Loucy (cell line): Measurements from ENCODE around the gene ZFR.

Source experiments
- H2AFZ ChIP-seq: fragments of 200-600 bp; sonication (generic); 2 replicates; pipeline ENCODE4 v1.6.0; 2016; ENCODE audit warnings: antibody characterized with exemption, mild to moderate bottlenecking, low read length, moderate library complexity
- H3F3A ChIP-seq: fragments of 200-600 bp; 2 replicates; pipeline ENCODE4 v1.6.0; 2016; ENCODE audit warnings: antibody characterized with exemption, low read depth, mild to moderate bottlenecking
- H3K27me3 ChIP-seq: fragments of 200-600 bp; sonication (generic); 2 replicates; pipeline ENCODE4 v1.6.1; 2014; ENCODE audit warnings: low read length, mild to moderate bottlenecking; ENCODE audit not compliant: insufficient read depth, poor library complexity, severe bottlenecking
- H3K36me3 ChIP-seq: fragments of 200-600 bp; sonication (generic); 2 replicates; pipeline ENCODE4 v1.6.1; 2016; ENCODE audit warnings: low read length; ENCODE audit not compliant: insufficient read depth
- H3K4me1 ChIP-seq: fragments of 200-600 bp; sonication (generic); 2 replicates; pipeline ENCODE4 v1.5.1; 2014; ENCODE audit warnings: low read length, mild to moderate bottlenecking; ENCODE audit not compliant: insufficient read depth, poor library complexity, severe bottlenecking
- H3K4me2 ChIP-seq: fragments of 200-600 bp; sonication (generic); 2 replicates; pipeline ENCODE4 v1.6.0; 2014; ENCODE audit warnings: antibody characterized with exemption, low read length, low read depth, mild to moderate bottlenecking; ENCODE audit not compliant: poor library complexity, severe bottlenecking
- H3K4me3 ChIP-seq: fragments of 200-600 bp; sonication (generic); 2 replicates; pipeline ENCODE4 v1.5.1; 2014; ENCODE audit warnings: low read length, mild to moderate bottlenecking, mixed read lengths; ENCODE audit not compliant: poor library complexity, severe bottlenecking
- H3K79me2 ChIP-seq: fragments of 200-600 bp; sonication (generic); 2 replicates; pipeline ENCODE4 v1.6.1; 2014; ENCODE audit warnings: low read length; ENCODE audit not compliant: insufficient read depth
- H3K9ac ChIP-seq: fragments of 200-600 bp; sonication (generic); 2 replicates; pipeline ENCODE4 v1.6.0; 2014; ENCODE audit warnings: mild to moderate bottlenecking, low read depth, low read length, moderate library complexity; ENCODE audit not compliant: poor library complexity, severe bottlenecking
- H3K9me2 ChIP-seq: fragments of 200-600 bp; sonication (generic); replicated peaks from 2 replicates; pipeline ENCODE4 v1.6.1; 2016; ENCODE audit warnings: low read depth, low read length, mixed read lengths
- H3K9me3 ChIP-seq: fragments of 200-600 bp; sonication (generic); 2 replicates; pipeline ENCODE4 v1.6.1; 2014; ENCODE audit warnings: mild to moderate bottlenecking, antibody characterized with exemption, low read length, low read depth; ENCODE audit not compliant: insufficient read depth
- H4K20me1 ChIP-seq: fragments of 200-600 bp; sonication (generic); 2 replicates; pipeline ENCODE4 v1.6.0; 2014; ENCODE audit warnings: antibody characterized with exemption, low read length, mild to moderate bottlenecking; ENCODE audit not compliant: insufficient read depth, poor library complexity, severe bottlenecking
- EZH2phosphoT487 ChIP-seq: fragments of 200-600 bp; IDR thresholded peaks from 2 replicates; pipeline ENCODE4 v1.6.1; 2018; ENCODE audit warnings: antibody characterized with exemption, mild to moderate bottlenecking, moderate library complexity, borderline replicate concordance
- TF ChIP-seq, protein P1 (sequence below): fragments of 200-600 bp; sonication (generic); conservative IDR thresholded peaks from 2 replicates; pipeline ENCODE4 v1.5.1; 2014; ENCODE audit warnings: mild to moderate bottlenecking, antibody characterized with exemption, low read length

ZFR gene

DNA sequence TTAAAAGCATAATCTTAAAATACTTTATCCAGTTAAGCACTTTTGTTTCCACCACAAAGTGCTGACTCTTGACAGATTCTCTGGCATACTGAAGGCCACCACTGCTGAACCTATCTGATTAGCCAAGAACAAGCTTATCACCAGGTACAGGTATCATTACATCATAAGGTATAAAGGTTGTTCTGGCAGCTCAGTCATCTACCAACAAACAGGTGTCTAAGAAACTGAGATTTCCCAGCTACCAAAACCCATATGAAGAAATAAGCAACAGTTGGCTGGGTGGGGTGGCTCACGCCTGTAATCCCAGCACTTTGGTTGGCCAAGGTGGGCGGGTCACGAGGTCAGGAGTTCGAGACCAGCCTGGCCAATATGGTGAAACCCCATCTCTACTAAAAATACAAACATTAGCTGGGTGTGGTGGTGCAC, 136.8 kb downstream of the ZFR start:
- TF ChIP-seq EZH2phosphoT487 = no peak
- TF ChIP-seq, protein P1, sequence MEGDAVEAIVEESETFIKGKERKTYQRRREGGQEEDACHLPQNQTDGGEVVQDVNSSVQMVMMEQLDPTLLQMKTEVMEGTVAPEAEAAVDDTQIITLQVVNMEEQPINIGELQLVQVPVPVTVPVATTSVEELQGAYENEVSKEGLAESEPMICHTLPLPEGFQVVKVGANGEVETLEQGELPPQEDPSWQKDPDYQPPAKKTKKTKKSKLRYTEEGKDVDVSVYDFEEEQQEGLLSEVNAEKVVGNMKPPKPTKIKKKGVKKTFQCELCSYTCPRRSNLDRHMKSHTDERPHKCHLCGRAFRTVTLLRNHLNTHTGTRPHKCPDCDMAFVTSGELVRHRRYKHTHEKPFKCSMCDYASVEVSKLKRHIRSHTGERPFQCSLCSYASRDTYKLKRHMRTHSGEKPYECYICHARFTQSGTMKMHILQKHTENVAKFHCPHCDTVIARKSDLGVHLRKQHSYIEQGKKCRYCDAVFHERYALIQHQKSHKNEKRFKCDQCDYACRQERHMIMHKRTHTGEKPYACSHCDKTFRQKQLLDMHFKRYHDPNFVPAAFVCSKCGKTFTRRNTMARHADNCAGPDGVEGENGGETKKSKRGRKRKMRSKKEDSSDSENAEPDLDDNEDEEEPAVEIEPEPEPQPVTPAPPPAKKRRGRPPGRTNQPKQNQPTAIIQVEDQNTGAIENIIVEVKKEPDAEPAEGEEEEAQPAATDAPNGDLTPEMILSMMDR = no peak
- Histone ChIP-seq H3K9ac (no peak overlapping the region), H3K4me1 (peaks cover 35% of the 10 kb centered on the region), H3K4me2 (no peak overlapping the region), H3K9me3 (no peaks in the 10 kb centered on the region), H3K9me2 (no peaks in the 10 kb centered on the region), H3K36me3 (no peaks in the 10 kb centered on the region), H3K79me2 (peaks cover 29% of the 10 kb centered on the region), H3F3A (no peaks in the 10 kb centered on the region), H3K4me3 (no peak overlapping the region), H2AFZ (no peak overlapping the region), H3K27me3 (no peaks in the 10 kb centered on the region), H4K20me1 (peaks cover 27% of the 10 kb centered on the region)

DNA sequence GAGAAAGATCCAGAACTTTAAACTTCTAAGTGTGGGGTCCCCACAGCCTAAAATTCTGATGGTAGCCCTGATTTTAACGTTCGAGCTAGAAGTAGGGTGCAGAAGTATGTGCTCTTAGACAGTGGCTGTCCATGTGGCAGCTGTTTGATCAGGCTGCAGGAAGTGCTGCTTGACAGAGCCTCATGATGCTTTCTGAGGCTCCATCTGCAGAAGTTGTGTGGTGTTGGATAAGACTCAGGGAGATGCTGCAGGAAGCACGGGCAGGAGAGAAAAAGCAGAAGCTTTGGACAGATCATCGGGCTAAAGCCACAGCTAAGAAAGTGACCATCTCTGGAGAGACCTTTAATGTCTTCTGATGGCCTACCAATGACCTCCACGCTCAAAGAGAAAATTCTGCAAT, 139.9 kb downstream of the ZFR start:
- no peak overlapping the region for H2AFZ ChIP-seq
- peak overlapping the region; percentile 5 for H3K4me2 ChIP-seq
- H3K9me3 ChIP-seq = no peaks in the 10 kb centered on the region
- peaks cover 19% of the 10 kb centered on the region for H3K4me1 ChIP-seq
- H3K4me3 ChIP-seq = no peak overlapping the region
- TF ChIP-seq, protein P1 = no peak
- no peak for TF ChIP-seq EZH2phosphoT487
- H3K9ac ChIP-seq = no peak overlapping the region
- no peaks in the 10 kb centered on the region for H3F3A ChIP-seq
- peaks cover 7% of the 10 kb centered on the region for H4K20me1 ChIP-seq
- H3K36me3 ChIP-seq = no peaks in the 10 kb centered on the region
- no peaks in the 10 kb centered on the region for H3K9me2 ChIP-seq
- peaks cover 20% of the 10 kb centered on the region; the same call in 1 of the 2 replicates for H3K79me2 ChIP-seq
- H3K27me3 ChIP-seq = no peaks in the 10 kb centered on the region
